GM12892 (cell line): Measurements from ENCODE around the gene EHF.

ENCODE experiments used
- POLR2A ChIP-seq: IDR thresholded peaks from 2 replicates; pipeline ENCODE4 v1.6.1; 2011; ENCODE audit warnings: low read depth, low read length, control low read depth
- POLR2AphosphoS5 ChIP-seq: IDR thresholded peaks from 2 replicates; pipeline ENCODE4 v1.6.1; 2011; ENCODE audit warnings: low read depth, low read length, control low read depth

GRCh38 chr11:34669458-34669857 is 48.6 kb downstream of the EHF start:
- TF ChIP-seq POLR2A, result no peak
- no peak for TF ChIP-seq POLR2AphosphoS5
